ENCODE results near the gene WDR82. TPM values are rescaled to one million over a fixed set of nuclear protein-coding genes. Genes with fewer than 3 reads are reported as not detected.
A peak's percentile ranks its signal among the peaks of the same experiment; 100 is the strongest.

The WDR82 gene
- total RNA-seq, 2 experiments from 2014 or later = 131 TPM

GRCh38 chr3:52299879-52300611 is 21.6 kb upstream of the WDR82 start:
- Mint-ChIP-seq H3K36me3 (ENCODE audit: low read depth) (no peaks in the 10 kb centered on the region), H3K9me3 (no peaks in the 10 kb centered on the region), H3K4me1 (no peaks in the 10 kb centered on the region), H3K4me3 (no peak overlapping the region), H3K27ac (no peak overlapping the region), H3K27me3 (no peaks in the 10 kb centered on the region)
- DNase-seq = no peak
- ChIA-PET POLR2A (interaction anchor here (0.8 kb wide), 2 partner anchors 12 to 20 kb away, joined by 3 read pairs; partner anchors contain the start of gene GLYCTK), CTCF (no interaction called here)

GRCh38 chr3:52299247-52299878 is 20.9 kb upstream of the WDR82 start:
- ChIA-PET POLR2A (interaction anchor here (2.5 kb wide), 1 partner anchor 12 kb away, joined by 22 read pairs; the partner anchor contains the start of gene GLYCTK), CTCF (no interaction called here)
- Mint-ChIP-seq H3K27ac (no peak overlapping the region), H3K27me3 (no peaks in the 10 kb centered on the region), H3K4me3 (no peak overlapping the region), H3K9me3 (no peaks in the 10 kb centered on the region), H3K36me3 (ENCODE audit: low read depth) (no peaks in the 10 kb centered on the region), H3K4me1 (no peaks in the 10 kb centered on the region)
- no peak for DNase-seq

- ChIA-PET POLR2A (interaction anchor here (0.8 to 2.5 kb wide), 3 partner anchors 11 to 59 kb away, joined by 3 to 22 read pairs (median 9); partner anchors contain the start of genes GLYCTK and TWF2), CTCF (interaction anchor here (1.1 kb wide), 1 partner anchor 41 kb away, joined by 4 read pairs; no protein-coding TSS in a partner anchor)
- Mint-ChIP-seq H3K9me3 (no peaks in the 10 kb centered on the region), H3K27me3 (no peaks in the 10 kb centered on the region), H3K4me3 (no peak overlapping the region), H3K27ac (no peak overlapping the region), H3K4me1 (no peaks in the 10 kb centered on the region), H3K36me3 (ENCODE audit: low read depth) (no peaks in the 10 kb centered on the region)
- DNase-seq = no peak
Observed at GRCh38 chr3:52298149-52299098, 20.0 kb upstream of the WDR82 start.

- no peaks in the 10 kb centered on the region for H3K9me3 Mint-ChIP-seq
Observed at GRCh38 chr3:52297242-52298148, 19.0 kb upstream of the WDR82 start.

GRCh38 chr3:52295671-52296208 is 17.3 kb upstream of the WDR82 start:
- no peaks in the 10 kb centered on the region for H3K9me3 Mint-ChIP-seq
- H3K36me3 Mint-ChIP-seq (ENCODE audit: low read depth) = peaks cover 17% of the 10 kb centered on the region
- no peak overlapping the region for H3K4me3 Mint-ChIP-seq
- ChIA-PET POLR2A (interaction anchor here (1.2 to 2.5 kb wide), 3 partner anchors 14 to 56 kb away, joined by 3 to 9 read pairs (median 4); partner anchors contain the start of genes TWF2 and WDR82), CTCF (no interaction called here)
- H3K4me1 Mint-ChIP-seq = peaks cover 12% of the 10 kb centered on the region
- H3K27ac Mint-ChIP-seq = no peak overlapping the region
- H3K27me3 Mint-ChIP-seq = no peaks in the 10 kb centered on the region
- no peak for DNase-seq

More at GRCh38 chr3:52297242-52298148, 19.0 kb upstream of the WDR82 start:
- ChIA-PET CTCF (interaction anchor here (1.0 to 1.1 kb wide), 2 partner anchors 9 to 42 kb away, joined by 3 to 4 read pairs; no protein-coding TSS in a partner anchor), POLR2A (interaction anchor here (0.8 to 2.5 kb wide), 3 partner anchors 10 to 58 kb away, joined by 3 to 22 read pairs (median 9); partner anchors contain the start of genes GLYCTK and TWF2)
- H3K36me3 Mint-ChIP-seq (ENCODE audit: low read depth) = peaks cover 2% of the 10 kb centered on the region
- no peak overlapping the region for H3K4me3 Mint-ChIP-seq
- no peak overlapping the region for H3K27ac Mint-ChIP-seq
- DNase-seq = no peak
- H3K4me1 Mint-ChIP-seq = no peaks in the 10 kb centered on the region
- no peaks in the 10 kb centered on the region for H3K27me3 Mint-ChIP-seq

GRCh38 chr3:52294320-52295150 is 16.1 kb upstream of the WDR82 start:
- Mint-ChIP-seq H3K9me3 (no peaks in the 10 kb centered on the region), H3K27ac (no peak overlapping the region), H3K27me3 (no peaks in the 10 kb centered on the region), H3K4me3 (no peak overlapping the region), H3K36me3 (ENCODE audit: low read depth) (peaks cover 17% of the 10 kb centered on the region), H3K4me1 (peaks cover 14% of the 10 kb centered on the region)
- DNase-seq = no peak
- ChIA-PET CTCF (interaction anchor here (0.9 kb wide), 1 partner anchor 45 kb away, joined by 3 read pairs; no protein-coding TSS in a partner anchor), POLR2A (interaction anchor here (1.2 kb wide), 1 partner anchor 17 kb away, joined by 4 read pairs; the partner anchor contains the start of gene WDR82)

- no peak for DNase-seq
- H3K4me1 Mint-ChIP-seq = peaks cover 22% of the 10 kb centered on the region
- no peak overlapping the region for H3K27ac Mint-ChIP-seq
- peaks cover 17% of the 10 kb centered on the region for H3K36me3 Mint-ChIP-seq (ENCODE audit: low read depth)
- no peak overlapping the region for H3K4me3 Mint-ChIP-seq
- ChIA-PET CTCF (interaction anchor here (0.9 kb wide), 1 partner anchor 45 kb away, joined by 3 read pairs; no protein-coding TSS in a partner anchor), POLR2A (interaction anchor here (27.5 kb wide), 1 partner anchor 49 kb away, joined by 1001 read pairs; the partner anchor contains the start of genes PPM1M and TWF2)
- no peaks in the 10 kb centered on the region for H3K9me3 Mint-ChIP-seq
- no peaks in the 10 kb centered on the region for H3K27me3 Mint-ChIP-seq
Observed at GRCh38 chr3:52293491-52294319, 15.3 kb upstream of the WDR82 start.

- H3K4me3 Mint-ChIP-seq = no peak overlapping the region
- CTCF ChIA-PET = interaction anchor here (1.1 to 6.2 kb wide), 3 partner anchors 47 to 157 kb away, joined by 3 to 46 read pairs (median 3); no protein-coding TSS in a partner anchor
- POLR2A ChIA-PET = interaction anchor here (1.2 to 27.5 kb wide), 3 partner anchors 15 to 48 kb away, joined by 5 to 1001 read pairs (median 135); partner anchors contain the start of genes PPM1M, TWF2 and WDR82
Observed at GRCh38 chr3:52292247-52293065, 14.0 kb upstream of the WDR82 start.

GRCh38 chr3:52291508-52292181 is 13.2 kb upstream of the WDR82 start:
- Mint-ChIP-seq H3K4me1 (peaks cover 33% of the 10 kb centered on the region), H3K27me3 (no peaks in the 10 kb centered on the region), H3K9me3 (no peaks in the 10 kb centered on the region), H3K27ac (peak overlapping the region; percentile 35), H3K36me3 (ENCODE audit: low read depth) (peaks cover 22% of the 10 kb centered on the region), H3K4me3 (no peak overlapping the region)
- peak; percentile 47 for DNase-seq
- POLR2A ChIA-PET = interaction anchor here (1.2 to 27.5 kb wide), 3 partner anchors 14 to 48 kb away, joined by 5 to 1001 read pairs (median 135); partner anchors contain the start of genes PPM1M, TWF2 and WDR82
- CTCF ChIA-PET = interaction anchor here (1.1 to 6.2 kb wide), 4 partner anchors 47 to 158 kb away, joined by 3 to 46 read pairs (median 4); no protein-coding TSS in a partner anchor

More at GRCh38 chr3:52292247-52293065, 14.0 kb upstream of the WDR82 start:
- Mint-ChIP-seq H3K27me3 (no peaks in the 10 kb centered on the region), H3K27ac (no peak overlapping the region), H3K4me1 (peaks cover 28% of the 10 kb centered on the region), H3K36me3 (ENCODE audit: low read depth) (peaks cover 17% of the 10 kb centered on the region), H3K9me3 (no peaks in the 10 kb centered on the region)
- no peak for DNase-seq
